WI38 (cell line): ENCODE measurements around the gene MRPL19.

Experiments
- H3K4me3 ChIP-seq: 2 replicates; pipeline ENCODE4 v1.5.1; 2011; ENCODE audit warnings: low read depth, mild to moderate bottlenecking, control low read depth, low read length
- CTCF ChIP-seq: IDR thresholded peaks from 2 replicates; pipeline ENCODE4 v1.5.1; 2012; ENCODE audit warnings: low read depth, mild to moderate bottlenecking, control low read depth, low read length

Gene MRPL19

GRCh38 chr2:75728614-75729419 lies 82.2 kb downstream of the MRPL19 start:
- no peak overlapping the region for H3K4me3 ChIP-seq
- TF ChIP-seq CTCF: no peak

GRCh38 chr2:75729861-75730260 lies 83.3 kb downstream of the MRPL19 start:
- H3K4me3 ChIP-seq: no peak overlapping the region
- no peak for TF ChIP-seq CTCF

GRCh38 chr2:75736276-75736675 lies 89.7 kb downstream of the MRPL19 start:
- TF ChIP-seq CTCF: no peak
- H3K4me3 ChIP-seq: no peak overlapping the region

GRCh38 chr2:75737961-75738360 lies 91.4 kb downstream of the MRPL19 start:
- TF ChIP-seq CTCF: no peak
- H3K4me3 ChIP-seq: no peak overlapping the region
